HepG2 (cell line): ENCODE measurements around the gene HECTD1.

Experiments used
- HMG20A ChIP-seq: IDR thresholded peaks from 2 replicates; pipeline ENCODE4 v1.6.1; 2016; ENCODE audit warnings: borderline replicate concordance
- POLR2AphosphoS5 ChIP-seq: IDR thresholded peaks from 2 replicates; pipeline ENCODE4 v1.6.1; 2012; ENCODE audit warnings: low read depth, low read length
- RNF219 ChIP-seq: sonication (generic); formaldehyde crosslinking; IDR thresholded peaks from 2 replicates; pipeline ENCODE4 v1.5.0; 2020; ENCODE audit warnings: mild to moderate bottlenecking, missing genetic modification reagents
- STAT6 ChIP-seq: sonication (generic); formaldehyde crosslinking; IDR thresholded peaks from 2 replicates; pipeline ENCODE4 v1.4.0; 2020; ENCODE audit warnings: missing genetic modification reagents, mild to moderate bottlenecking, borderline replicate concordance
- ZNF282 ChIP-seq: fragments of 450-650 bp; IDR thresholded peaks from 2 replicates; pipeline ENCODE4 v1.6.1; 2018; ENCODE audit not compliant: partially characterized antibody

GRCh38 chr14:31232081-31232480 is 24.5 kb upstream of the HECTD1 start:
- TF ChIP-seq STAT6 (no peak), POLR2AphosphoS5 (no peak), HMG20A (CRISPR knock-in tag) (no peak), RNF219 (CRISPR knock-in tag) (no peak), ZNF282 (no peak)
